NCI-H1694 (cell line): Measurements from ENCODE around the gene RAB6D.
"Not testable (repeated sequence)": the region's sequence is repeated elsewhere in the genome, so short reads cannot be mapped to it uniquely, and the experiment has no call there.

Experiments
- DNase-seq: peaks from one replicate; lab custom pipeline; 2025; lab: John Stamatoyannopoulos, UW

The RAB6D gene

DNA sequence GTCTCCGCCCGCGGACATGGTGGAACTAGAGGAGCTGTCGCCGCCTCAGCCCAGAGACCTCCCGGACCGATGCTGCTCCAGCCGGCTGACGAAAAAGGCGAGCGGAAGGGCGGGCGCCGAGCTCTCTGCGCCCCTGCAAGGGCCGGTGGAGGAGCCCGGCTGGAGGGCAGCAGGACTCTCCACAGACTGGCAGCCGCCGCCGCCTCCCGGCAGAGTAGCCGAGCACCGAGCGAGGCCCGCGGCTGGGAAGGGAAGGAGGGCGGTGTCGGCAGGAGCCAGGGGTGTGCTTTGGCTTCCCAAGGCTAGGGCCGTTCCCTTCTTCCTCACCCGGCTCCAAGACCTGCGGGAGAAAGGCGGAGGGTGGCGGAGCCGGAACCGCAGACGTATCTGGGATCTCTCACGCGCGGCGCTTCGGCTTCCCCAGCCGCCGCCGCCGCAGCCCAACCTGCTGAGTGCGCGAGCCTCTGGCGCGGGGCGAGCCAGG lies at the start of gene RAB6D:
TSS of gene RAB6D (minus strand) at position 466 of the 484 bp plus-strand sequence. CDS start at position 18, 448 bp downstream.
- not testable (repeated sequence) for DNase-seq

GRCh38 chr2:131413148-131413747 lies 49.3 kb upstream of the RAB6D start:
- peak; percentile 81 for DNase-seq

- no peak for DNase-seq
These were observed 46.2 kb upstream of the RAB6D start for GRCh38 chr2:131410173-131410572.

DNA sequence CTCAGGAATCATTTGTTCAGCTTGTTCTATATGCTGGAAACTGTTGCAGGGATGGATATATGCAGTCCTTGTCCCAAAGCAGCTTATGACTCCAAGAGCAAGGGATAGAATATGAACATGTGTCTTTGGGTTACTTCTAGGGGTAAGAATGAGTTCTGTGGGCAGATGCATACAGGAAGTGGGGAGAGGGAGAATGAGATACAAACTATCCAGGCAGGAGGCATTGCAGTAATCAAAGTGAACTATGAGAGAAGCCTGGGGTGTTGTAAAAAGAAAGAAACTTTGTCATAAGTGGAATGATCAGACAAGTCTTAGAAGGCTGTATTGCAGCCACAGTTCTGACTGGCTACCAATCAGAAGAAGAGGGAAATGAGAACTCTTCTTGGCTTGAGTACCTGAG lies 44.8 kb upstream of the RAB6D start:
- DNase-seq: no peak

- DNase-seq: no peak
These were observed 44.2 kb upstream of the RAB6D start for GRCh38 chr2:131408207-131408606.

DNA sequence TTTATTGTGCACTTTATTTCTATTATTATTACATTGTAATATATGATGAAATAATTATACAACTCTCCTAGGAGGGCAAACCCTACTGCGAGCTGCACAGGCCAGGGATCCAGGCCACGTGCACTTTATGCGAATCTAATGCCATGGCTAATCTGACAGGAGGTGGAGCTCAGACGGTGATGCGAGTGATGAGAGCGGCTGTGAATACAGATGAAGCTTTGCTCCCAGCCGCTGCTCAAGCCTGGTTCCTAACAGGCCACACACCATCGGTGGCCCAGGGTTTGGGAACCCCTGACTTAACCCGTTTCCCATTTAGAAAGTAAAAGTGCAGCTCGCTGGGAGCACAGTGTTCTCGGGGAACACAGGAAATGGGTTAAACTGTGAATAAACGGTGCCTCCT lies 40.8 kb upstream of the RAB6D start:
- no peak for DNase-seq

DNA sequence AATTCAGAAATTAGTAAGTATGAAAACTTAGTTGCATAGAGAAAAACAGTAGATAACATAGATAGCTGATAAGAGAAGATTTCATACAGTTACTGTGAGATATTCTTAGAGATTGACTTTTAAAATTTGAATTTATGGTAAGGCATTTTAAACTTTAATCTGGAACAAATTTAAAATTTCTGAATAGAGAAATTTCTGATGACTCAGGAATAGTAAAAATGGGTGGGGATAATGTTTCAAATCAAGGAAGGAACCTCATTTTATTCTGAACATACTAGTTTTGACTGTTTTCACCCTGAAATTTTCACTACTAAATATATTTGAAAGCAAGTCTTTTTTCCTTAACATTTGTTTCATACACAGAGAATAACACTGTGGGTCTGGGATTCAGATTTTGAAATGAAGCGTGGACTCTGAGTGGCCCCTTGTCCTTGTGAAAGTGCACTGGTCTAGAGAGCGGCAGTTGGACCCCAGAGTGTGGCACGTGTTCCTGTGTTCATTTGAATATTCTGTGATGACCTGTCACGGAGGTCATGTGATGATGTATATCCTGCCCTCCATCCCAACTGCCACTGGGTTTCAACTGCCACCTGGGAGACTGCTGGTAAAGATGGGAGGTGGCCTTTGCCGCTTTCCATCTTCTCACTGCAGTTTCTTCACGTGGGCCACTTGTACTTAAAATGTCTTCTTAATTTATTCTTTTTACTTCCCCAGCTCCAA lies 38.5 kb upstream of the RAB6D start:
- DNase-seq: no peak

DNA sequence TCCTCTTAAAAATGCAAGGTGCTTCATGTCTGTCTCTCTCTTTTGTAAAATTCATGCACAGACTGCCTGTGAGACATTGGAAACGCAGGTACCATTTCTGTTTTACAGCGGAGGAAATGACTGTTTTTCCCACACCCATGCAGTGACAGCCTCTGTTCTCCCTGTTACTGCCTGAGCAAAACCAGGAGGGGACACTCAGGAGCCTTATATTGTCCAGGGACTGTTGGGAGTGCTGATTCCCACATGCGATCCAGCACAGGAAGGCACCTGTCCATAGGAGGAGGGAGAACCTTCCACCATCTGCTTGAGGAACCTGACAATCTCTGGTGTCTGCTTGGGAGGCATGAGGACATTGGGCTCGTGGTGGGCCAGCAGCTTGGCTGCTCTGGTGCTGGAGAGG lies 36.9 kb upstream of the RAB6D start:
- DNase-seq: no peak

GRCh38 chr2:131400441-131400840 lies 36.5 kb upstream of the RAB6D start:
- DNase-seq: not testable (repeated sequence)

- DNase-seq: not testable (repeated sequence)
These were observed 32.2 kb upstream of the RAB6D start for GRCh38 chr2:131396209-131396608.

GRCh38 chr2:131395024-131395645 lies 31.2 kb upstream of the RAB6D start:
- DNase-seq: not testable (repeated sequence)

- DNase-seq: no peak
These were observed 30.4 kb upstream of the RAB6D start for GRCh38 chr2:131394147-131394931.

DNA sequence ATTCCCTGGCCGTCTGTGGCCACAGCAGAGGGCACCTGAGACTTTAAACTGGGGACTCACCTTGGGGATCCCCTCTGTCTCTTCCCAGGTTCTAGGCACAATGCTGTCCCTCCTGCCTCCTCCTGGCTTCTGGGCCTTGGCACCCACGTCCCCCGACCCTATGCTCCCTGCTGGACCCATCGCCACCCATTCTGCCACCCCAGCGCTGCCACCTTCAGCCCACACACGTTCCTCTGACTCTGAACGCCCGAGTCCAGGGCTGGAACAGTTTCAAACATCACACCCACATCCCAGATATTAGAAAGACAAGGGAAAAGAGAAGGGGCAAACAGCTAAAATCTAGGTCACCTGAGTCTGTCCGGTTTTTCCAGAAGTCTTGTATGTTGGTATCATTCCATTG lies 28.0 kb upstream of the RAB6D start:
- DNase-seq: not testable (repeated sequence)

- DNase-seq: not testable (repeated sequence)
These were observed 27.5 kb upstream of the RAB6D start for GRCh38 chr2:131391471-131391870.

GRCh38 chr2:131390495-131391130 lies 26.6 kb upstream of the RAB6D start:
- not testable (repeated sequence) for DNase-seq

DNA sequence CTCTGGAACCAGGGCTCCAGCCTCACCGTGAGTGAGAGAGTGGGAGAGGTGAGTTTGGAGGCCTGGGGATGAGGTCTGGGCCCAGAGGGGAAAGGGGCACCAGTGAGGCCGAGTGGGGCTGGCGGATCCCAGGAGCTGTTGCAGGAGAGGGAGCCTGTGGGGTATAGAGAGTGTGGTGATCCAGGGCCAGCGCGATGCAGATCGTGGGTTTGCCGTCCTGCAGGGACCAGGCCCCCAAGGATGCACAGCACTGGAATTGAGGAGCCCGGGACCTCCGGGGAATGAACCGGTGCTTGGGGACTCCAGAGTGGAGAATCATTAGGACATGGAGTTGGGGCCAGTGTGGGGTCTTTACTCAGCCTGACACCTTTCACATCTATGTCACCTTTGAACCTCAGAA lies 25.7 kb upstream of the RAB6D start:
- no peak for DNase-seq

DNA sequence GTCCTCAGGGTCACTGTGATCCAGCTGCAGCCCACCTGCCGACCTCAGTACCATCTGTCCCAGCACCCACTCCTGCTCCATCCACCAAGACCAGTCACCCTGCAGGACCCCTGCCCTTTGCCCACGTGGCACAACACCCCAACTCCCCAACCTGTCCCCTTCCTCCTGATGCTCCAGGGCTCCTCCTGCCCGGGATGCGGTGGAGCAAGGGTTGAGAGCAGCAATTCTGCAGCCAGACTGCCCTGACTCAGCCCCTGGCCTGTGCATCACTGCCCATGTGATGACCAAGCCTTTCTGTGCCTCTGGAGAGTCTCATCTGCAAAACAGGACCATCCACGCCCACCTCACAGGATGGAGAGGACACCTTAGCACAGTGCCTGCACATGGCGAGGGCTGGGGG lies 24.9 kb upstream of the RAB6D start:
- not testable (repeated sequence) for DNase-seq

DNA sequence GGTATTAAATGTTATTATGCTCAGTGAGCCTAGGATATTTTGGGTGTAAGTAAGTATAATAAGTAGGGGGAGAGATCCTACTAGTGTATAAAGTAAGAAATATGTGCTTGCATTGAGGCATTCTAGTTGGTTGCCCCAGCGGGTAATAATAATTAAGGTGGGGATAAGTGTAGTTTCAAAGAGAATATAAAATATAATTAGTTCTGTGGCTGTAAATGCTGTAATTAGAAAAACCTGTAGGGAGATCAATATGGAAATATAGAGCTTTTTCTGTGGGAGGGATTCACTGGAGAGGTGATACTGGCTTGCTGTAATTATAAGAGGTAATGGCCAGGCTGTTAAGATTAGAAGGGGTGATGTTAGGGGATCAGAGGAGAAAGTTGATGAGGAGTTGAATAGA lies 9.1 kb upstream of the RAB6D start:
- DNase-seq: not testable (repeated sequence)

DNA sequence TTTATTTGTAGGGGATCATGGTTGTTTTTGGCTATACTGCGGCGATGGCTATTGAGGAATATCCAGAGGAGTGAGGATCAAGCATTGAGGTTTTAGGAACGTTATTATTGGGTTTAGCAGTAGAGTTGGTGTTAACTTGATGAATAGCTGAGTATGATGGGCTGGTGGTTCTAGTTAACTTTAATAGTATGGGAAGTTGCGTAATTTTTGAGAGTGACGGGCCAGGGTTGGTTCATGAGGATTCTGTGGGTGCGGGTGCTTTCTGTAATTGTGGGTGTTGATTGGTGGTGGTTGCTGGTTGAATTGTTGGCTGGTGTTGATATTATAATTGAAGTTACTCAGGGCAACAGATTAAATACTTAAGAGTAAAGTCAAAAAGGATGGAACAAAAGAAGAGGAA lies 6.0 kb upstream of the RAB6D start:
- DNase-seq: no peak

- DNase-seq: not testable (repeated sequence)
These were observed 4.6 kb upstream of the RAB6D start for GRCh38 chr2:131368493-131369066.

GRCh38 chr2:131367352-131367751 lies 3.4 kb upstream of the RAB6D start:
- DNase-seq: no peak
